ENCODE results near the gene TMED10. TPM values are rescaled to one million over a fixed set of nuclear protein-coding genes. Genes with fewer than 3 reads are reported as not detected.

The TMED10 gene
- total RNA-seq, 1 donor from 2014 or later: 220 TPM

- Histone ChIP-seq H3K9ac (no peak overlapping the region), H3K36me3 (peaks cover 7% of the 10 kb centered on the region), H3K79me2 (ENCODE audit: low read depth) (peaks cover 62% of the 10 kb centered on the region), H3K27me3 (no peaks in the 10 kb centered on the region), H3K4me1 (peaks cover 10% of the 10 kb centered on the region), H2AFZ (replicated peaks) (no peak overlapping the region), H3K9me3 (ENCODE audit: low read depth) (no peaks in the 10 kb centered on the region), H3K27ac (peak overlapping the region; percentile 62), H4K20me1 (ENCODE audit: low read depth) (peaks cover 1% of the 10 kb centered on the region), H3K4me3 (no peak overlapping the region), H3K4me2 (peak overlapping the region; percentile 34), H3F3A (ENCODE audit: low read depth) (no peaks in the 10 kb centered on the region)
- no peaks in the 10 kb centered on the region for H3K9me3 Mint-ChIP-seq
- TF ChIP-seq EZH2 (IDR thresholded peaks at IDR 0.05) (no peak), CTCF (IDR thresholded peaks at IDR 0.05) (peak; percentile 49), EZH2phosphoT487 (IDR thresholded peaks at IDR 0.05) (no peak)
- peak overlapping the region; percentile 52 for H3K4me3 Mint-ChIP-seq
- DNase-seq (ENCODE audit: low spot score): peak; percentile 72
- peaks cover 20% of the 10 kb centered on the region for H3K4me1 Mint-ChIP-seq
- H3K27ac Mint-ChIP-seq: peak overlapping the region; percentile 89
- H3K36me3 Mint-ChIP-seq: peaks cover 19% of the 10 kb centered on the region
- no peaks in the 10 kb centered on the region for H3K27me3 Mint-ChIP-seq (ENCODE audit: insufficient read depth, low read depth)
These were observed 28.9 kb downstream of the TMED10 start for GRCh38 chr14:75147423-75148071.

GRCh38 chr14:75144944-75145343, 31.5 kb downstream of the TMED10 start:
- H3K4me1 ChIP-seq: peaks cover 10% of the 10 kb centered on the region
- no peak overlapping the region for H2AFZ ChIP-seq (replicated peaks)
- H4K20me1 ChIP-seq (ENCODE audit: low read depth): no peaks in the 10 kb centered on the region
- Mint-ChIP-seq H3K4me3 (no peak overlapping the region), H3K36me3 (peaks cover 15% of the 10 kb centered on the region), H3K4me1 (peaks cover 20% of the 10 kb centered on the region), H3K27me3 (ENCODE audit: insufficient read depth, low read depth) (no peaks in the 10 kb centered on the region), H3K9me3 (no peaks in the 10 kb centered on the region), H3K27ac (no peak overlapping the region)
- H3K4me2 ChIP-seq: no peak overlapping the region
- H3K27me3 ChIP-seq: no peaks in the 10 kb centered on the region
- H3K9ac ChIP-seq: no peak overlapping the region
- DNase-seq (ENCODE audit: low spot score): no peak
- no peaks in the 10 kb centered on the region for H3K9me3 ChIP-seq (ENCODE audit: low read depth)
- peaks cover 7% of the 10 kb centered on the region for H3K36me3 ChIP-seq
- peaks cover 65% of the 10 kb centered on the region for H3K79me2 ChIP-seq (ENCODE audit: low read depth)
- no peak overlapping the region for H3K4me3 ChIP-seq
- H3K27ac ChIP-seq: no peak overlapping the region
- no peaks in the 10 kb centered on the region for H3F3A ChIP-seq (ENCODE audit: low read depth)
- TF ChIP-seq EZH2phosphoT487 (IDR thresholded peaks at IDR 0.05): no peak
- TF ChIP-seq EZH2 (IDR thresholded peaks at IDR 0.05): no peak

GRCh38 chr14:75143761-75144527, 32.5 kb downstream of the TMED10 start:
- peaks cover 14% of the 10 kb centered on the region for H3K36me3 Mint-ChIP-seq
- H3K27ac Mint-ChIP-seq: no peak overlapping the region
- H3K9ac ChIP-seq: peak overlapping the region; percentile 5
- peaks cover 67% of the 10 kb centered on the region for H3K79me2 ChIP-seq (ENCODE audit: low read depth)
- H3K4me2 ChIP-seq: no peak overlapping the region
- no peak for DNase-seq (ENCODE audit: low spot score)
- no peak overlapping the region for H3K27ac ChIP-seq
- H3K4me1 Mint-ChIP-seq: peaks cover 20% of the 10 kb centered on the region
- H3K4me3 Mint-ChIP-seq: no peak overlapping the region
- H3K27me3 Mint-ChIP-seq (ENCODE audit: insufficient read depth, low read depth): no peaks in the 10 kb centered on the region
- H3K27me3 ChIP-seq: no peaks in the 10 kb centered on the region
- TF ChIP-seq EZH2 (IDR thresholded peaks at IDR 0.05): no peak
- no peak for TF ChIP-seq CTCF (IDR thresholded peaks at IDR 0.05)
- TF ChIP-seq EZH2phosphoT487 (IDR thresholded peaks at IDR 0.05): no peak
- no peak overlapping the region for H3K4me3 ChIP-seq
- peaks cover 9% of the 10 kb centered on the region for H4K20me1 ChIP-seq (ENCODE audit: low read depth)
- H3K36me3 ChIP-seq: peaks cover 7% of the 10 kb centered on the region
- H3K4me1 ChIP-seq: peaks cover 10% of the 10 kb centered on the region
- no peaks in the 10 kb centered on the region for H3F3A ChIP-seq (ENCODE audit: low read depth)
- H3K9me3 ChIP-seq (ENCODE audit: low read depth): no peaks in the 10 kb centered on the region
- no peak overlapping the region for H2AFZ ChIP-seq (replicated peaks)
- no peaks in the 10 kb centered on the region for H3K9me3 Mint-ChIP-seq

- Histone ChIP-seq H3K4me3 (no peak overlapping the region), H3K4me2 (no peak overlapping the region), H3K9me3 (ENCODE audit: low read depth) (no peaks in the 10 kb centered on the region), H2AFZ (replicated peaks) (no peak overlapping the region), H3K4me1 (peaks cover 6% of the 10 kb centered on the region), H3K36me3 (peaks cover 7% of the 10 kb centered on the region), H3F3A (ENCODE audit: low read depth) (no peaks in the 10 kb centered on the region), H3K27ac (no peak overlapping the region), H3K27me3 (no peaks in the 10 kb centered on the region), H3K9ac (no peak overlapping the region), H3K79me2 (ENCODE audit: low read depth) (peaks cover 69% of the 10 kb centered on the region), H4K20me1 (ENCODE audit: low read depth) (peaks cover 9% of the 10 kb centered on the region)
- TF ChIP-seq CTCF (IDR thresholded peaks at IDR 0.05) (no peak), EZH2 (IDR thresholded peaks at IDR 0.05) (no peak), EZH2phosphoT487 (IDR thresholded peaks at IDR 0.05) (no peak)
- no peak overlapping the region for H3K4me3 Mint-ChIP-seq
- no peaks in the 10 kb centered on the region for H3K9me3 Mint-ChIP-seq
- no peak overlapping the region for H3K27ac Mint-ChIP-seq
- peaks cover 10% of the 10 kb centered on the region for H3K4me1 Mint-ChIP-seq
- H3K36me3 Mint-ChIP-seq: peaks cover 16% of the 10 kb centered on the region
- no peaks in the 10 kb centered on the region for H3K27me3 Mint-ChIP-seq (ENCODE audit: insufficient read depth, low read depth)
- DNase-seq (ENCODE audit: low spot score): no peak
These were observed 33.9 kb downstream of the TMED10 start for GRCh38 chr14:75142494-75142893.

Data from neural progenitor cell (in vitro differentiated cells).